Karpas-422 (cell line): ENCODE results near the gene MYLK. TPM values are rescaled to one million over a fixed set of nuclear protein-coding genes. Genes with fewer than 3 reads are reported as not detected.
"Not testable (repeated sequence)": the region's sequence is repeated elsewhere in the genome, so short reads cannot be mapped to it uniquely, and the experiment has no call there.

Source experiments
- DNase-seq: peaks from one replicate; pipeline ENCODE4 v3.0.0-alpha.2; 2015
- H2AFZ ChIP-seq: fragments of 200-600 bp; sonication (generic); 2 replicates; pipeline ENCODE4 v1.6.1; 2014; ENCODE audit warnings: antibody characterized with exemption, low read length, mixed read lengths
- H3K27ac ChIP-seq: fragments of 200-600 bp; sonication (generic); 2 replicates; pipeline ENCODE4 v1.5.1; 2014; ENCODE audit warnings: mild to moderate bottlenecking, low read length, moderate library complexity
- H3K27me3 ChIP-seq: fragments of 200-600 bp; sonication (generic); 2 replicates; pipeline ENCODE4 v1.6.1; 2014; ENCODE audit warnings: low read length, mixed read lengths
- H3K36me3 ChIP-seq: fragments of 200-600 bp; sonication (generic); 2 replicates; pipeline ENCODE4 v1.6.1; 2014; ENCODE audit warnings: low read length, mixed read lengths; ENCODE audit not compliant: insufficient read depth
- H3K4me1 ChIP-seq: fragments of 200-600 bp; sonication (generic); 2 replicates; pipeline ENCODE4 v1.6.1; 2014; ENCODE audit warnings: mild to moderate bottlenecking, low read length, mixed read lengths
- H3K4me2 ChIP-seq: fragments of 200-600 bp; sonication (generic); 2 replicates; pipeline ENCODE4 v1.6.1; 2014; ENCODE audit warnings: low read length, low read depth, mild to moderate bottlenecking; ENCODE audit not compliant: poor library complexity, severe bottlenecking
- H3K4me3 ChIP-seq: fragments of 200-600 bp; sonication (generic); 2 replicates; pipeline ENCODE4 v1.5.1; 2014; ENCODE audit warnings: mild to moderate bottlenecking, antibody characterized with exemption, low read length, mixed read lengths
- H3K79me2 ChIP-seq: fragments of 200-600 bp; sonication (generic); 2 replicates; pipeline ENCODE4 v1.6.1; 2014; ENCODE audit warnings: mild to moderate bottlenecking, low read length, mixed read lengths
- H3K9ac ChIP-seq: fragments of 200-600 bp; sonication (generic); 2 replicates; pipeline ENCODE4 v1.6.0; 2014; ENCODE audit warnings: low read length
- H3K9me2 ChIP-seq: fragments of 200-600 bp; sonication (generic), shearing (Covaris generic); replicated peaks from 2 replicates; pipeline ENCODE4 v1.6.0; 2014; ENCODE audit warnings: mild to moderate bottlenecking, low read length, moderate library complexity; ENCODE audit not compliant: insufficient read depth
- H3K9me3 ChIP-seq: fragments of 300-700, 200-600 bp; sonication (generic); 2 replicates; pipeline ENCODE4 v1.6.1; 2014; ENCODE audit warnings: low read length, mixed read lengths
- H4K20me1 ChIP-seq: fragments of 200-600 bp; sonication (generic); 2 replicates; pipeline ENCODE4 v1.6.1; 2014; ENCODE audit warnings: mild to moderate bottlenecking, antibody characterized with exemption, low read length, low read depth; ENCODE audit not compliant: insufficient read depth
- total RNA-seq: library from RNA; depleted of rRNA; stranded (reverse); fragments of >200 nt; shearing (Covaris generic); gene quantifications from 2 replicates; pipeline ENCODE4 v1.2.3, GENCODE V29; 2014; ENCODE audit warnings: low replicate concordance

MYLK gene
- total RNA-seq, 1 experiment from 2014 or later = 0.63 TPM

DNA sequence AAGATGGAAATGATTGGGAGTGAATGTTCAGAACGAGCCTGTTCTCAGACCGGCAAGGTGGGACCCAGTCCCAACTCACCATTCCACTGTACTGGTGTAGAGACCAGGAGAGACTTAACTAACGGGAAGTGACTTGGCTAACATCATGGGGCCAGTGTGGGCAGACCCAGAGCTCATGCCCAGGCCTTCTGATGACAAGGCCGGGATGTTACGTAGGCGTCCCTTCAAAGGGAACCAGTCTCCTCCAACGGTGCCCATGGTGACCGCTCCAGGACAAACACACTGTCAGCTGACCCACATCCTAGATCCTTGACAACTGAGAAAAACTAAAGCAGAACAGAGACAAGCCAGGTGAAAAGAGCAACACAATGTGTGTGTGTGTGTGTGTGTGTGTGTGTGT, 170.9 kb downstream of the MYLK start:
- DNase-seq = no peak

DNA sequence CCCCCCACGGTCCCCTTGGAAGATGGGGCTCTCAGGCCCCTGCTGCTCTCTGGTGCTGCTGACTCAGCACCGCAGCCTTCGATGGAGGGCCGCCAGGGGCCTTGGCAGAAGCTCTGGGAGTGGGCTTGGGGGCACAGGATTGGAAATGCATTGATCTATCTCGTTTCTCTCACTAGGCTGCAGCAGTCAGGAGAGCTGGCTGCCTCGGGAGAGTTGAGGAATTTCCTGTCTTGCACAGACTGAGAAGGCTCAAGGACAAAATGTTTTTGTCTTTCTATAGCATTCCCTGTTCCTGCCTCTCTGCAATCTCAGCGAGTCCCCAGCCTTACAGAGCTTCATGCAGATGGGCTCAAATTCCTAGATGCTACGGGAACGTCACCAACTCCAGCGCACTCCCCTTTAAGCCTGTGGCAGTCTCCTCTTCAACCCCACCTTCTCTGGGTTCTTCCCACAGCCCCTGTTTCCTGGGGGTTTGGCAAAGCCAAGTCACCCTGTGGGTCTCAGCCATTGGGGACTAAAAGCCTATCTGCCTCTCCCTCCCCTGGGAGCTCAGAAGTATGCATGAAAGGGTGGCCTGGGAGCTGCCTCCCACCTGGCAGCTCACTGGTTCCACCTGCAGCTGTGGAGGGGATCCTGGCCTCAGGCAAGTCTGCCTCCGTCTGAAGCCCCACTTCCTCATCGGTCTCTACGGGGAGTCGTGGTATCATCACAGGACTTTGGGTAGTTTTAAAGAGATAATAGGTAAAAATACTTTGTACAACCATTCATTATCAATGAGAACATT, 171.9 kb downstream of the MYLK start:
- Histone ChIP-seq H3K4me1 (peaks cover 5% of the 10 kb centered on the region), H2AFZ (no peak overlapping the region), H3K27me3 (no peaks in the 10 kb centered on the region), H3K9me2 (no peaks in the 10 kb centered on the region), H3K4me2 (no peak overlapping the region), H4K20me1 (no peaks in the 10 kb centered on the region), H3K79me2 (no peaks in the 10 kb centered on the region), H3K9ac (no peak overlapping the region), H3K9me3 (no peaks in the 10 kb centered on the region), H3K4me3 (no peak overlapping the region), H3K27ac (no peak overlapping the region), H3K36me3 (no peaks in the 10 kb centered on the region)
- DNase-seq = no peak

More for the DNA sequence above, 170.9 kb downstream of the MYLK start:
- H3K27ac ChIP-seq = no peak overlapping the region
- H2AFZ ChIP-seq = no peak overlapping the region
- H3K4me1 ChIP-seq = peaks cover 5% of the 10 kb centered on the region
- H3K79me2 ChIP-seq = no peaks in the 10 kb centered on the region
- no peak overlapping the region for H3K4me3 ChIP-seq
- no peaks in the 10 kb centered on the region for H3K36me3 ChIP-seq
- no peak overlapping the region for H3K9ac ChIP-seq
- no peak overlapping the region for H3K4me2 ChIP-seq
- H4K20me1 ChIP-seq = no peaks in the 10 kb centered on the region
- H3K9me2 ChIP-seq = no peaks in the 10 kb centered on the region
- no peaks in the 10 kb centered on the region for H3K27me3 ChIP-seq
- H3K9me3 ChIP-seq = no peaks in the 10 kb centered on the region

DNA sequence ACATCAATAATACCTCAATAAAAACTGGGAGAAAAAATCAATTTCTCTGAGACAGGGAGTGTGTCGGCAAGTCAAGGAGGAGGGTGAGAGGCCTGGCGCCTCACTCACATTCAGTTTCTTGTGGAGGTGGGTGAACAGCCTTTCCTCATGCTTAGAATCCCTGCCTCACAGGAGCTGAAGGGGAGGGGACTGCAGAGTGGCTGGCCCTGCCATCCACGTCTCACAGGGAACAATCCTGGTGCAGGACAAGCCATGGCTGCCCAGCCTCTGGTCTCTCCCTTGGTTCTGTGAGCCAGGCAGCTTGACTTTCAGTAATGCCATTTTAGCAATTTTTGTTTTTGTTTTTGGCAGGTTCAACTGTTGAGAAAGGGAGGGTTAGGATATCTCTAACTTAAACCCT, 172.8 kb downstream of the MYLK start:
- Histone ChIP-seq H3K4me1 (peaks cover 5% of the 10 kb centered on the region), H3K36me3 (no peaks in the 10 kb centered on the region), H3K4me2 (no peak overlapping the region), H2AFZ (no peak overlapping the region), H3K9ac (no peak overlapping the region), H3K9me3 (no peaks in the 10 kb centered on the region), H3K27me3 (no peaks in the 10 kb centered on the region), H3K79me2 (no peaks in the 10 kb centered on the region), H4K20me1 (no peaks in the 10 kb centered on the region), H3K4me3 (no peak overlapping the region), H3K27ac (no peak overlapping the region), H3K9me2 (no peaks in the 10 kb centered on the region)
- no peak for DNase-seq

DNA sequence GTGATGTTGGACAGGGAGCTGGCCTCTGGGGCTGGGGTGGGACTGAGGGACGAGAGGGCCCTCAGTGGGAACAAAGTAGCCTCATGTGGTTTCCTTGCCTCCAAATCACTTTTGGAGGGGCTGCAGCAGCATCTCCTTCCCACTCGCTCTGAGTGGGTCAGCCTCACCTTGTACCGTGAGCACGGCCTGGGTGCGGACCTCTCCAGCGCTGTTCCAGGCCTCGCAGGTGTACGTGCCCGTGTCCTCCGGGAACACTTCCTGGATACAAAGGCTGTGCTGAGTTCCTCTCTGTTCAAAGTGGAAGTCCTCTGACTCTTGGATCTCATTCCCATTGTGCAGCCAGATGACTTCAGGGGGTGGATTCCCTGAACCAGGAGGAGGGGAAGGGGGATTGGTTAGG, 175.6 kb downstream of the MYLK start:
- Histone ChIP-seq H2AFZ (no peak overlapping the region), H3K27me3 (no peaks in the 10 kb centered on the region), H3K9ac (no peak overlapping the region)

DNA sequence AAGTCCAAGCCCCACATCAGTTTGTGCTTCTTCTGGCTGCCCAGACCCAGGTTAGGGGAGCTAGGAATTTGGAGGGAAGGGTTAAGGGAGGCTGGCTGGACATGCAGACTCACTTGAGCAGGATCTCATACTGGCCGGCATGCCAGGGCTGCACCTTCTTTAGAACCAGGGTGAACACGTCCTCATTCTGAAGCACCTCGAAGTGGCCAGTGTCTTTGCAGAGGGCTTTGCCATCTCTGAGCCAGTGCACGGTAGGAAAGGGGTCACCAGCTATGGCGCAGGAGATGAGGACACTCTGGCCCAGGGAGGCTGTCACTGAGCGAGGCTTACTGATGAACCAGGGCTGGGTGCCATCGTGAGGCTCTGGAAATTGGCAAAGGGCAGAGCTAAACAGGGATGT, 176.5 kb downstream of the MYLK start:
- H3K79me2 ChIP-seq, H3K27ac ChIP-seq, H3K4me2 ChIP-seq, DNase-seq, H3K27me3 ChIP-seq, H3K4me3 ChIP-seq, H3K4me1 ChIP-seq, H3K36me3 ChIP-seq, H3K9me3 ChIP-seq, H3K9me2 ChIP-seq, H2AFZ ChIP-seq, H4K20me1 ChIP-seq, H3K9ac ChIP-seq: not testable (repeated sequence)

More for the DNA sequence above, 175.6 kb downstream of the MYLK start:
- Histone ChIP-seq H3K27ac (no peak overlapping the region), H3K36me3 (no peaks in the 10 kb centered on the region), H3K9me3 (no peaks in the 10 kb centered on the region), H3K9me2 (no peaks in the 10 kb centered on the region), H4K20me1 (no peaks in the 10 kb centered on the region), H3K4me3 (no peak overlapping the region), H3K4me2 (no peak overlapping the region), H3K4me1 (no peaks in the 10 kb centered on the region), H3K79me2 (no peaks in the 10 kb centered on the region)
- DNase-seq = no peak

DNA sequence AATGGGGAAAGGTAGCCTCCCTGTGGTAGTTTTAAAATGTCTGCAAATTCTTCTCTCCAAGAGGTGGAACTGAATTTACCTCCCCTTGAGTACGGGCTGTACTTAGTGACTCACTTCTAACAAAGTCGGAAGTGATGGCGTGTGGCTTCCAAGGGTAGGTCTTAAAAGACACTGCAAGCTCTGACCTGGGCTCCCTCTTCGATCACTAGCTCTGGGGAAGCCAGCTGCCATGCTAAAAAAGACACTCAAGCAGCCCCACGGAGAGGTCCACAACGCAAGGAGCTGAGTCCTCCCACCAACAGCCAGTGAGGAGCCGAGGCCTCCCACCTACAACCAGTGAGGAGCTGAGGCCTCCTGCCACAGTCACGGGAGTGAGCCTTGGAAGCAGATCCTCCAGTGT, 177.3 kb downstream of the MYLK start:
- H3K4me1 ChIP-seq = no peaks in the 10 kb centered on the region
- no peak for DNase-seq
- H2AFZ ChIP-seq = no peak overlapping the region
- no peaks in the 10 kb centered on the region for H3K79me2 ChIP-seq
- H3K9me3 ChIP-seq = no peaks in the 10 kb centered on the region
- H3K9me2 ChIP-seq = no peaks in the 10 kb centered on the region
- no peak overlapping the region for H3K4me2 ChIP-seq
- no peaks in the 10 kb centered on the region for H3K36me3 ChIP-seq
- H3K27ac ChIP-seq = no peak overlapping the region
- H3K9ac ChIP-seq = no peak overlapping the region
- no peak overlapping the region for H3K4me3 ChIP-seq
- H3K27me3 ChIP-seq = no peaks in the 10 kb centered on the region
- H4K20me1 ChIP-seq = no peaks in the 10 kb centered on the region

DNA sequence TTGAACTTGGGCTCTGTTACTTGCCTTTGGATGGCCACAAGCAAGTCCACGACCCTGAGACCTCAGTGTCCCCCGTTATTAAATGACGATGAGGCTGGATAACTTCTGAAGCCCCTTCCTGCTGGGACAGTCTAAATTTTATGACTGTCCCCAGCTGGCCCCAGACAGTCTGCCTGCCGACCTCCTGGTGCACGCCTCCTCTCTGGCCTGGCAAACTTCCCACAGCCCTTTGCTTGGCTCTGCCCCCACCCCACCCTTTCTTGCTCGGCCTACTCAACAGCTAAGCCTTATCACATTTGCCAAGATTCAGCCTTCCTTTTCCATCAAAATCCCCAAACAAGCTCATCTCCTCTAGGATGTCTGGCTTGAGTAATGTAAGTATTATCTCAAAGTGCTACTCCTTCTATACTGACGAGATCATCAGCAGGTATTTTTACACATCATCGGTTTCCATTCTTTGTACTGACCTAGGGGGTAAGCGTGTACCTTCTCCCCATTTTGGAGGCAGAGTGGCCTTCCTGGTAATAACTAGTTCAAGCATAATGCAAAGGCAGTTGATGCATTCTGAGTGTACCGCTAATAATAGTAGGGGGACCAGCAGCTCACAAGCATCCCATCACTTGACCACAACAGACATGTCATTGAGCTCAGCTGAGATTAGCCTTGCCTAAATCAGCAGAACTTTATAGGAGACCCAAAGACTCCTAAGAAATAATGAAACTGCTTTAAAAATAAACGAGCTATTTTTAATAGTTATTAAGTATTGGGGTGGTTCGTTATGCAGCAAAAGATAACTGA, 178.4 kb downstream of the MYLK start:
- no peaks in the 10 kb centered on the region for H3K27me3 ChIP-seq
- H3K4me1 ChIP-seq = no peaks in the 10 kb centered on the region
- H3K79me2 ChIP-seq = no peaks in the 10 kb centered on the region
- H4K20me1 ChIP-seq = no peaks in the 10 kb centered on the region
- no peaks in the 10 kb centered on the region for H3K36me3 ChIP-seq
- H3K4me2 ChIP-seq = no peak overlapping the region
- no peak overlapping the region for H3K27ac ChIP-seq
- no peak overlapping the region for H3K4me3 ChIP-seq
- DNase-seq = no peak
- no peaks in the 10 kb centered on the region for H3K9me3 ChIP-seq
- H2AFZ ChIP-seq = no peak overlapping the region
- no peak overlapping the region for H3K9ac ChIP-seq
- H3K9me2 ChIP-seq = no peaks in the 10 kb centered on the region

DNA sequence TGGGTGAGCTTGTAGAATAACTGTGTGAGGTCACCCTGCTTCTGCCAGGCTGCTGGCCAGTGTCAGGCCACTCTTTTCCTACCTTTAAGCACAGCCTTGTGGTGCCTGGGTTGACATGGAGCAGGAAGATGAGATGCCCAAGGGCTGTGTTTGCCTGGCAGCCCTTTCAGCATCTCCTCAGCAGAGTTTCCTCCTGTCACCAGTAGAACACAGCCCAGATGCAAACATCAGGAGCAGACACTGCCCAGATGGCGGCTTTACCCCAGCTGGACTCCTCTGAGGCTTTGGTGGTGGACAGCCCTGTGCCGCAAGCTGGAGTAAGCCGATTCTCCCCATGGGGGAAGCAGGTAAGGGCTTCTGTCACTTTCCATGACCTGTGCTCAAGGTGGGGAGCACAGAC, 180.5 kb downstream of the MYLK start:
- not testable (repeated sequence) for H2AFZ ChIP-seq, H3K36me3 ChIP-seq, H3K9ac ChIP-seq, DNase-seq, H3K4me1 ChIP-seq, H3K27me3 ChIP-seq, H3K9me2 ChIP-seq, H3K4me2 ChIP-seq, H3K79me2 ChIP-seq, H3K9me3 ChIP-seq, H4K20me1 ChIP-seq, H3K27ac ChIP-seq, H3K4me3 ChIP-seq
